SK-N-SH treated with all-trans-retinoic acid at 6 μM for 48 hours (cell line): Measurements from ENCODE around the gene CTNNA3.

ENCODE experiments used
- TOX ChIP-seq: fragments of 250-450 bp; sonication (Bioruptor Pico); IDR thresholded peaks from 2 replicates; pipeline ENCODE4 v1.8.0; 2021; ENCODE audit warnings: mild to moderate bottlenecking, moderate library complexity, borderline replicate concordance
- ZFP3 ChIP-seq: fragments of 250-450 bp; sonication (Bioruptor Pico); IDR thresholded peaks from 2 replicates; pipeline ENCODE4 v1.5.0; 2020; ENCODE audit warnings: mild to moderate bottlenecking, moderate library complexity
- ZNF70 ChIP-seq: fragments of 450-650 bp; formaldehyde crosslinking; IDR thresholded peaks from 2 replicates; pipeline ENCODE4 v1.5.0; 2020; ENCODE audit warnings: mild to moderate bottlenecking, moderate library complexity

GRCh38 chr10:66651308-66652082, 1044.5 kb downstream of the CTNNA3 start:
- TF ChIP-seq TOX (no peak), ZFP3 (CRISPR knock-in tag) (no peak), ZNF70 (CRISPR knock-in tag) (no peak)
